Loucy (cell line): ENCODE results near the gene HSD17B14.

Experiments
- H2AFZ ChIP-seq: fragments of 200-600 bp; sonication (generic); 2 replicates; pipeline ENCODE4 v1.6.0; 2016; ENCODE audit warnings: antibody characterized with exemption, mild to moderate bottlenecking, low read length, moderate library complexity
- H3F3A ChIP-seq: fragments of 200-600 bp; 2 replicates; pipeline ENCODE4 v1.6.0; 2016; ENCODE audit warnings: antibody characterized with exemption, low read depth, mild to moderate bottlenecking
- H3K27me3 ChIP-seq: fragments of 200-600 bp; sonication (generic); 2 replicates; pipeline ENCODE4 v1.6.1; 2014; ENCODE audit warnings: low read length, mild to moderate bottlenecking; ENCODE audit not compliant: insufficient read depth, poor library complexity, severe bottlenecking
- H3K36me3 ChIP-seq: fragments of 200-600 bp; sonication (generic); 2 replicates; pipeline ENCODE4 v1.6.1; 2016; ENCODE audit warnings: low read length; ENCODE audit not compliant: insufficient read depth
- H3K4me1 ChIP-seq: fragments of 200-600 bp; sonication (generic); 2 replicates; pipeline ENCODE4 v1.5.1; 2014; ENCODE audit warnings: low read length, mild to moderate bottlenecking; ENCODE audit not compliant: insufficient read depth, poor library complexity, severe bottlenecking
- H3K4me2 ChIP-seq: fragments of 200-600 bp; sonication (generic); 2 replicates; pipeline ENCODE4 v1.6.0; 2014; ENCODE audit warnings: antibody characterized with exemption, low read length, low read depth, mild to moderate bottlenecking; ENCODE audit not compliant: poor library complexity, severe bottlenecking
- H3K4me3 ChIP-seq: fragments of 200-600 bp; sonication (generic); 2 replicates; pipeline ENCODE4 v1.5.1; 2014; ENCODE audit warnings: low read length, mild to moderate bottlenecking, mixed read lengths; ENCODE audit not compliant: poor library complexity, severe bottlenecking
- H3K79me2 ChIP-seq: fragments of 200-600 bp; sonication (generic); 2 replicates; pipeline ENCODE4 v1.6.1; 2014; ENCODE audit warnings: low read length; ENCODE audit not compliant: insufficient read depth
- H3K9ac ChIP-seq: fragments of 200-600 bp; sonication (generic); 2 replicates; pipeline ENCODE4 v1.6.0; 2014; ENCODE audit warnings: mild to moderate bottlenecking, low read depth, low read length, moderate library complexity; ENCODE audit not compliant: poor library complexity, severe bottlenecking
- H3K9me2 ChIP-seq: fragments of 200-600 bp; sonication (generic); replicated peaks from 2 replicates; pipeline ENCODE4 v1.6.1; 2016; ENCODE audit warnings: low read depth, low read length, mixed read lengths
- H3K9me3 ChIP-seq: fragments of 200-600 bp; sonication (generic); 2 replicates; pipeline ENCODE4 v1.6.1; 2014; ENCODE audit warnings: mild to moderate bottlenecking, antibody characterized with exemption, low read length, low read depth; ENCODE audit not compliant: insufficient read depth
- H4K20me1 ChIP-seq: fragments of 200-600 bp; sonication (generic); 2 replicates; pipeline ENCODE4 v1.6.0; 2014; ENCODE audit warnings: antibody characterized with exemption, low read length, mild to moderate bottlenecking; ENCODE audit not compliant: insufficient read depth, poor library complexity, severe bottlenecking
- EZH2phosphoT487 ChIP-seq: fragments of 200-600 bp; IDR thresholded peaks from 2 replicates; pipeline ENCODE4 v1.6.1; 2018; ENCODE audit warnings: antibody characterized with exemption, mild to moderate bottlenecking, moderate library complexity, borderline replicate concordance
- TF ChIP-seq, protein P1 (sequence below): fragments of 200-600 bp; sonication (generic); conservative IDR thresholded peaks from 2 replicates; pipeline ENCODE4 v1.5.1; 2014; ENCODE audit warnings: mild to moderate bottlenecking, antibody characterized with exemption, low read length

The HSD17B14 gene

DNA sequence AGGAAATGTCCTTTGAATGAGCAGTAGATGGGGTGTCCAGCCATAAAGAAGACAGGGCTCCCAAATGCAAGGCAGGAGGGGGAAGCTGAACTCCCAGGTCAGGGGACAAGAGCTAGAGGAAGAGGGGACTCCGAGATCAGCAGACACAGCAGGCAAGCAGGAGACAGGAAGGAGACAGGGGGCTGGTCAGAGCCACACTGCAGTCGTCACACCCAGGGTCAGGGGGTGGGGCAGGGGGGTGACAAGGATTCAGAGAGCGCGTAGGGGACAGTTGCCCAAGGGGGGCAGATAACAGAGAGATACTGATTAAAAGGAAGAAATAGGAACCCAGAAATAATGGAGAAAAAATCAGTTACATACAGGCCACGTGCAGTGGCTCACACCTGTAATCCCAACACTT lies 3.2 kb downstream of the HSD17B14 start:
- TF ChIP-seq, protein P1, sequence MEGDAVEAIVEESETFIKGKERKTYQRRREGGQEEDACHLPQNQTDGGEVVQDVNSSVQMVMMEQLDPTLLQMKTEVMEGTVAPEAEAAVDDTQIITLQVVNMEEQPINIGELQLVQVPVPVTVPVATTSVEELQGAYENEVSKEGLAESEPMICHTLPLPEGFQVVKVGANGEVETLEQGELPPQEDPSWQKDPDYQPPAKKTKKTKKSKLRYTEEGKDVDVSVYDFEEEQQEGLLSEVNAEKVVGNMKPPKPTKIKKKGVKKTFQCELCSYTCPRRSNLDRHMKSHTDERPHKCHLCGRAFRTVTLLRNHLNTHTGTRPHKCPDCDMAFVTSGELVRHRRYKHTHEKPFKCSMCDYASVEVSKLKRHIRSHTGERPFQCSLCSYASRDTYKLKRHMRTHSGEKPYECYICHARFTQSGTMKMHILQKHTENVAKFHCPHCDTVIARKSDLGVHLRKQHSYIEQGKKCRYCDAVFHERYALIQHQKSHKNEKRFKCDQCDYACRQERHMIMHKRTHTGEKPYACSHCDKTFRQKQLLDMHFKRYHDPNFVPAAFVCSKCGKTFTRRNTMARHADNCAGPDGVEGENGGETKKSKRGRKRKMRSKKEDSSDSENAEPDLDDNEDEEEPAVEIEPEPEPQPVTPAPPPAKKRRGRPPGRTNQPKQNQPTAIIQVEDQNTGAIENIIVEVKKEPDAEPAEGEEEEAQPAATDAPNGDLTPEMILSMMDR: no peak
- TF ChIP-seq EZH2phosphoT487: no peak
- Histone ChIP-seq H3K4me2 (no peak overlapping the region), H3K9ac (no peak overlapping the region), H3K36me3 (no peaks in the 10 kb centered on the region), H3K4me3 (no peak overlapping the region), H2AFZ (no peak overlapping the region), H3K4me1 (peaks cover 16% of the 10 kb centered on the region), H3K9me3 (no peaks in the 10 kb centered on the region), H3K9me2 (no peaks in the 10 kb centered on the region), H3K79me2 (no peaks in the 10 kb centered on the region), H3F3A (no peaks in the 10 kb centered on the region), H4K20me1 (no peaks in the 10 kb centered on the region), H3K27me3 (no peaks in the 10 kb centered on the region)

DNA sequence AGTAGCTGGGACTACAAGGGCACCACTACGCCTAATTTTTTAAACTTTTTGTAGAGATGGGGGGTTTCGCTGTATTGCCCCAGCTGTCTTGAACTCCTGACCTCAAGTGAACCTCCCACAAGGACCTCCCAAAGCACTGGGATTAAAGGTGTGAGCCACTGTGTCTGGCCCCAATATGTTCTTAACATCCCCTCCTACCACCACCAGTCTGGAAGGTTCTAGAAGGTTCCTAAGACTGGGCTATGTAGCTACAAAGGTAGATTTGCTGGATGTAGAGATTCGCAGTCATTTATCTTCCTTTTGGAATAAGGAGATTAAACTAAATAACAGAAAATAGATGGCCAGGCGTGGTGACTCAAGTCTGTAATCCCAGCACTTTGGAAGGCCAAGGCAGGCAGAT lies 5.3 kb downstream of the HSD17B14 start:
- H3K9me2 ChIP-seq: no peaks in the 10 kb centered on the region
- no peaks in the 10 kb centered on the region for H3K27me3 ChIP-seq
- no peaks in the 10 kb centered on the region for H3K79me2 ChIP-seq
- no peak overlapping the region for H2AFZ ChIP-seq
- H3K36me3 ChIP-seq: no peaks in the 10 kb centered on the region
- H3K9me3 ChIP-seq: no peaks in the 10 kb centered on the region
- no peaks in the 10 kb centered on the region for H3F3A ChIP-seq
- peaks cover 2% of the 10 kb centered on the region for H3K4me1 ChIP-seq
- TF ChIP-seq, protein P1: no peak
- TF ChIP-seq EZH2phosphoT487: no peak
- H3K4me2 ChIP-seq: no peak overlapping the region
- H3K4me3 ChIP-seq: no peak overlapping the region
- H3K9ac ChIP-seq: no peak overlapping the region
- H4K20me1 ChIP-seq: no peaks in the 10 kb centered on the region

DNA sequence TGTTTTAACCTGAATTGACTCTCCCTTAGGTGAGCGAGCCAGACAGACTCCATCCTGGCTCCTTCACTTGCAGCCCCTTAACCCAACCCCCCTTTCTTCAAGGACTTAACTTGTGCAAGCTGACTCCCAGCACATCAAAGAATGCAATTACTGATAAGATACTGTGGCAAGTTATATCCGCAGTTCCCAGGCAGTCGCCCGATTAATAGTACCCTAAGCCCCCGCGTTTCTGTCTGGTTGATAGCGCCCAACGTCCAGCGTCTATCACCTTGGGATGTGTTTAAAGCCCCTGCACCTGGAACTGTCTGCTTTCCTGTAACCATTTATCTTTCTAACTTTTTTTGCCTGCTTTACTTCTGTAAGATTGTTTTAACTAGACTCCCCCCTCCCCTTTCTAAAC lies 6.2 kb downstream of the HSD17B14 start:
- H3F3A ChIP-seq: no peaks in the 10 kb centered on the region
- no peaks in the 10 kb centered on the region for H3K27me3 ChIP-seq
- no peak for TF ChIP-seq EZH2phosphoT487
- TF ChIP-seq, protein P1: no peak
- no peaks in the 10 kb centered on the region for H3K9me3 ChIP-seq
- H3K9me2 ChIP-seq: no peaks in the 10 kb centered on the region
- no peaks in the 10 kb centered on the region for H3K4me1 ChIP-seq
- H3K4me2 ChIP-seq: no peak overlapping the region
- H4K20me1 ChIP-seq: no peaks in the 10 kb centered on the region
- no peak overlapping the region for H2AFZ ChIP-seq
- no peak overlapping the region for H3K4me3 ChIP-seq
- no peak overlapping the region for H3K9ac ChIP-seq
- H3K79me2 ChIP-seq: no peaks in the 10 kb centered on the region
- no peaks in the 10 kb centered on the region for H3K36me3 ChIP-seq
